ENCODE measurements around the gene PLCB4. TPM values are rescaled to one million over a fixed set of nuclear protein-coding genes. Genes with fewer than 3 reads are reported as not detected.
A peak's percentile ranks its signal among the peaks of the same experiment; 100 is the strongest.
"Not testable (repeated sequence)": the region's sequence is repeated elsewhere in the genome, so short reads cannot be mapped to it uniquely, and the experiment has no call there.

PLCB4 gene
- total and polyA plus RNA-seq, 5 donors = 9.4 to 42.2 (median 27.7) TPM

DNA sequence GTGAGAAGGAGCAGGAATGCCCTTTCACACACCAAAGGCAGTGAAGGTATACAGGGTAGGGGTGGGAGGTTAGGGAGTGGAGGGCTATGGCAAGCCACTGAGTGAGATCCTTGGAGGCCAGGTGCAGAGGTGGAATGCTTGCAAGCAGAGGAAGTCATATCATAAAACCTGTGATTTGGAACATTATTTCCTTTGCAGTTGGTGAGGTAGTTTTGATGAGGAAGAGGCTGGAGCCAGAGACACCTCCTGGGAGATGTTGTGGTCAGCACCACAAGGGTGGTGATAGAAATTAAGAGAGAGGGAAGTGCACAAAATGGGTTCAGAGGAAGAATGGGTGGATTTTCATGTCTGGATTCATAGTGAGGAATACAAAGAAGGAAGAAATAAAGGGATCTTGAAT lies 73.0 kb downstream of the PLCB4 start:
- Histone ChIP-seq H3K27me3 (ENCODE audit: control insufficient read depth, insufficient read depth) (no peaks in the 10 kb centered on the region), H3K4me3 (ENCODE audit: low read length) (no peak overlapping the region), H3K9me3 (ENCODE audit: control insufficient read depth, low read length) (no peaks in the 10 kb centered on the region), H3K4me1 (ENCODE audit: control insufficient read depth, insufficient read depth, low read length) (peaks cover 3% of the 10 kb centered on the region), H3K27ac (ENCODE audit: low read length) (no peak overlapping the region)
- DNase-seq = no peak
- intact Hi-C loops (cut with DNase I) = no loop called here
- no peak for ATAC-seq

DNA sequence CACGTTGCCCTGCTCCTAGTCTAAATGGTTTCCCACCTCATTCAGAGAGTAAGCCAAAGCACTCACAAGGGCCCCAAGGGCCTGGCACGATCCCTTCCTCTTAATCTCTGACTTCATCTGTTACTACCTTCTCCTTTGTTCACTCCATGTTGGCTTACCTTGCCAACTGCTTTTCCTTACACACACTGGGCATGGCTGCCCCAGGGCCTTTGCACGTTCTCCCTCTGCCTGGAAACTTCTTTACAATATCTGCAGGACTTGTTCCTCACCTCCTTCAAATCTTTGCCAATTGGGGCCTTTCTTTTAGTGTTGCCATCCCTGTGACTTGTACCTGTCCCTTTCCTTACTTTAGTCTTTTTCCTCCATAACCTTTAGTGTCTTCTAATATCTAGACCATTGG lies 73.9 kb downstream of the PLCB4 start:
- no peaks in the 10 kb centered on the region for H3K27me3 ChIP-seq (ENCODE audit: control insufficient read depth, insufficient read depth)
- DNase-seq (no peak), ATAC-seq (no peak)
- H3K27ac ChIP-seq (ENCODE audit: low read length) = no peak overlapping the region
- WGBS = 89% methylated on average over 3 of the region's 3 CpGs
- intact Hi-C loops (cut with DNase I) = no loop called here
- no peaks in the 10 kb centered on the region for H3K9me3 ChIP-seq (ENCODE audit: control insufficient read depth, low read length)
- H3K4me1 ChIP-seq (ENCODE audit: control insufficient read depth, insufficient read depth, low read length) = peaks cover 5% of the 10 kb centered on the region
- H3K4me3 ChIP-seq (ENCODE audit: low read length) = no peak overlapping the region

DNA sequence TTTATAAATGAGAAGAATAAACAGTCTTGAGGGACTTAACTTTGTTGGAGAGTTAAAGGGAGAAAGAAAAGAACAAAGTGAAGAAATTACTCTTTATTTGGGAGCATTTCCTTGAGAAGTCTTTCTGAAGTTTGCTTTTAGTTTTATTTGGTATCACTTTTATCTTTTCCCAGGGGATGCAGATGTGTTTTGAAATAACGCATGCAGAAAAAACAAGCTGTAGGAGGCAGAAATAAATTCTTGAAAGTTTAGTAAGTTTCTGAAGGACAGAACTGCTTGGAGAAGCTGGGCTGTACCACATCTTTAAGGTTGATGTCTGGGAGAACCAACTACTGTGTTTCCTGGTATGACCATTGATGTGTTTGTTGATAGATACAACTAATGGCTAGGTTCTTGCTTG lies 75.0 kb downstream of the PLCB4 start:
- Histone ChIP-seq H3K27ac (ENCODE audit: low read length) (no peak overlapping the region), H3K4me1 (ENCODE audit: control insufficient read depth, insufficient read depth, low read length) (peaks cover 5% of the 10 kb centered on the region), H3K9me3 (ENCODE audit: control insufficient read depth, low read length) (no peaks in the 10 kb centered on the region), H3K27me3 (ENCODE audit: control insufficient read depth, insufficient read depth) (no peaks in the 10 kb centered on the region), H3K4me3 (ENCODE audit: low read length) (no peak overlapping the region)
- DNase-seq (no peak), ATAC-seq (no peak)
- WGBS = 31% methylated on average over 1 of the region's 1 CpG
- intact Hi-C loops (cut with DNase I) = no loop called here

DNA sequence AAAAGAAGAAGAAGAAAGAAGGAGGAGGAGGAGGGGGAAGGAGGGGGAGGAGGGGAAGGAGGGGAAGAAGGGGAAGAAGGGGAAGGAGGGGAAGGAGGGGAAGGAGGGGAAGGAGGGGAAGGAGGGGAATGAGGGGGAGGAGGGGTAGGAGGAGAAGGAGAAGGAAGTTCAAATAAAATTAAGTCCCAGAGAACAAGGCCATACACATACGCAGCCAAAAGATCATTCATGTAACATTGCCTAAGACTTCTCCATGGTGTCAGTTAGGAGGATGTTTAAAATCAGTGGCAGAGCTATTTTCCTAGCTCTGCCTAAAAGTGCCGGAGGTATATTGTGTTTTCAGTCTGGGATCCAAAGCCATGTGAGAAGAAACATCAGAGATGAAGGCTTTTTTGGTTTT lies 75.8 kb downstream of the PLCB4 start:
- DNase-seq = no peak
- no peak overlapping the region for H3K4me3 ChIP-seq (ENCODE audit: low read length)
- peaks cover 5% of the 10 kb centered on the region for H3K4me1 ChIP-seq (ENCODE audit: control insufficient read depth, insufficient read depth, low read length)
- no peak overlapping the region for H3K27ac ChIP-seq (ENCODE audit: low read length)
- intact Hi-C loops (cut with DNase I) = no loop called here
- no peaks in the 10 kb centered on the region for H3K27me3 ChIP-seq (ENCODE audit: control insufficient read depth, insufficient read depth)
- no peak for ATAC-seq
- H3K9me3 ChIP-seq (ENCODE audit: control insufficient read depth, low read length) = no peaks in the 10 kb centered on the region
- 21% methylated on average over 2 of the region's 2 CpGs for WGBS

DNA sequence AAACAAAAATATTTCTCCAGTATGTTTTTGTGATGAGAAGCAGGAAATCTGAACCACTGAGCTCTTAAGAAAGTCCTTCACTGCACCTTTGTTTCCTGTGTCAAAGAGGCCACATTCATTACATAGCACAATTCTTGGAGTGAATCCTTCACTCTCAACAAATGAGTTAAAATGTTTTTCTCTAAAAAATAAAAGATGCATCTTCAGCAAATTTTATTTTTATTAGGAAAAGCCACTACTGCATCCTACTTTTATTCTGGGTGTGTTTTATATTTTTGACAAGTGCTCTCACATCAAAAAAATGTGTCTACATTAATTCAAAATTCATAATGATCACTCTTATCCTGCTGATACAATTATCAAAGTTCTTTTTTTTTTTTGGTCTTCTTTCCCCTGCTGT lies 76.3 kb downstream of the PLCB4 start:
- ATAC-seq (no peak), DNase-seq (no peak)
- no peaks in the 10 kb centered on the region for H3K9me3 ChIP-seq (ENCODE audit: control insufficient read depth, low read length)
- H3K4me3 ChIP-seq (ENCODE audit: low read length) = no peak overlapping the region
- H3K27me3 ChIP-seq (ENCODE audit: control insufficient read depth, insufficient read depth) = no peaks in the 10 kb centered on the region
- H3K27ac ChIP-seq (ENCODE audit: low read length) = no peak overlapping the region
- intact Hi-C loops (cut with DNase I) = no loop called here
- peaks cover 5% of the 10 kb centered on the region for H3K4me1 ChIP-seq (ENCODE audit: control insufficient read depth, insufficient read depth, low read length)

DNA sequence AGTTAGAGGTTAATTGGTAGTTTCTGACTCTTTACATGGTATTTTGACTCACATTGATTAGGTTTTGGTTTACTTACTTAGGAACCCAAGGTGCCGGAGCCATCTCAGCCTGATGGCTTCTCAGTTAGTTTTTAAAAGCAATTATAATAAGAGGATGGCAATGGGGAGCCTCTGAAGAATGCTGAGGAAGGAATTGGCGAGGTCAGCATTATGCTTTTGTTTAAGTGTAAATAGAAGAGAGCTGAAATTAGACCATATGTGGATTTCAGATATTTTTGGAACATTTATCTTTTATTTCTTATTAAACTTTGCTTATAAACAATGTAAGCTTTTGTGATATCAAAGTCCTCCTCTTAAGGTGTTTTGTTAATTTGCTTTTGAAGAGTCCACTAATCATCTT lies 77.8 kb downstream of the PLCB4 start:
- ATAC-seq = no peak
- DNase-seq = no peak
- Histone ChIP-seq H3K4me1 (ENCODE audit: control insufficient read depth, insufficient read depth, low read length) (peaks cover 5% of the 10 kb centered on the region), H3K9me3 (ENCODE audit: control insufficient read depth, low read length) (no peaks in the 10 kb centered on the region), H3K27ac (ENCODE audit: low read length) (no peak overlapping the region), H3K27me3 (ENCODE audit: control insufficient read depth, insufficient read depth) (no peaks in the 10 kb centered on the region), H3K4me3 (ENCODE audit: low read length) (no peak overlapping the region)
- 98% methylated on average over 2 of the region's 2 CpGs for WGBS
- intact Hi-C loops (cut with DNase I) = no loop called here

DNA sequence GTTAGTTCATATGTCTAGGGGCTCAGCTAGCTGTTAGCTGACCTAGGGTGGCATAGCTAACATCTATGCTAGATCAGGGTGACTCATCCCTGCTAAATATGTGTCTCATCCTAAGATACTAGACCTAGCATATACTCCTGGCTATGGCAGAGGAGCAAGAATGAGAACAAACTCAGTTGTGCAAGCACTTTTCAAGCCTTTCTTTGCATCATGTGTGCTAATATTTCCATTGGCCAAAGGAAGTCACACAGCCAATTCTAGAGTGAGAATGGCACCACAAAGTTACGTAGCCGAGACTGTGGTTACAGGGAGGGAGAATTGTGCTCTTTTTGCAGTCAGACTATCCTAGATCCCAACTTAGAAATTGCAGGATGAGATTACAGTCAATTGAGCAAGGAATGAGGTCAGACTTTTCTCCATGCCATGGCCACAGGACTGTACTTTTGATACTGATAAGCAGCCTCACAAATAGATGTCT lies 78.7 kb downstream of the PLCB4 start:
- Histone ChIP-seq H3K27ac (ENCODE audit: low read length) (peak overlapping the region; percentile 35), H3K4me3 (ENCODE audit: low read length) (no peak overlapping the region), H3K9me3 (ENCODE audit: control insufficient read depth, low read length) (no peaks in the 10 kb centered on the region), H3K27me3 (ENCODE audit: control insufficient read depth, insufficient read depth) (no peaks in the 10 kb centered on the region), H3K4me1 (ENCODE audit: control insufficient read depth, insufficient read depth, low read length) (peaks cover 4% of the 10 kb centered on the region)
- WGBS = 47% methylated on average over 2 of the region's 2 CpGs
- intact Hi-C loops (cut with DNase I) = no loop called here
- ATAC-seq (peak in 1 of 2 donors; percentile 37), DNase-seq (no peak)

DNA sequence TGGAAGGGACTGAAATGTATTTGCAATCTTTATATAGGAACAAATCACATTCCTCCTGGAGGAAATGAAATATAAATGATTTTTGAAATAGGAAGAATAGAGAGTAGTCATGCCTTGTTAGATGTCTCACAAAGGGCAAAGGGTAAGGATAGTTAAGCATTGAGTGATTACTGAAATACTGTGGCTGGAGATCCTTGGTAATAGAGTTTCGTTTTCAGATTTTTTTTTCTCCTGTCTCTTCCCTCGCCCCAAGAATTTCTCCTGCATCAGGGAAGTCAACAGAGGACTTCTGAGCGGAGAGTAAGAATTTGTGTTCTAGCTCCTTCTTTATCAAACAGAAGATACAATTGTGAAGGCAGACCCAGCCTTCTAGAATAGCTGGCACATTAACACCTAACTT lies 79.4 kb downstream of the PLCB4 start:
- H3K27me3 ChIP-seq (ENCODE audit: control insufficient read depth, insufficient read depth) = no peaks in the 10 kb centered on the region
- WGBS = 91% methylated on average over 3 of the region's 3 CpGs
- DNase-seq = no peak
- H3K27ac ChIP-seq (ENCODE audit: low read length) = no peak overlapping the region
- ATAC-seq = no peak
- intact Hi-C loops (cut with DNase I) = no loop called here
- H3K4me3 ChIP-seq (ENCODE audit: low read length) = no peak overlapping the region
- H3K9me3 ChIP-seq (ENCODE audit: control insufficient read depth, low read length) = no peaks in the 10 kb centered on the region
- H3K4me1 ChIP-seq (ENCODE audit: control insufficient read depth, insufficient read depth, low read length) = peaks cover 4% of the 10 kb centered on the region

DNA sequence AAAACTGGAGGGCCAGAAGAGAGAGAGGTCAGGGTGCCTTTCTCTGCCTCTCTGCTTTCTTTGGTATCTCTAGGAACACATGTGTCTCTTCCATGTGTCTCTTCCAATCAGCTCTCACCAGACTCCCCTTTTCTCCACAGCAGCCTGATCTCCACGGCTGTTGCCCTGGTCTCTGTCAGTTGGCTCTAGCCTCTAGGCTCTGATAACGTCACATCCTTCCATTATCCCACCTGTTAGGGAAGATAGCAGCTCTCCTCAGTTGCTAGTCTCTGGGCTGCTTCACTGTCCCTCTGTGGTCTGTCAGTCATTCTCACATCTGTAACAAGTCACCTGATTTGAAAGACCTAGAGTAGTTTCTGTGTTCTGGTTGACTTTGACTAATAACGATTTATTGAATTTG lies 80.2 kb downstream of the PLCB4 start:
- Histone ChIP-seq H3K27me3 (ENCODE audit: control insufficient read depth, insufficient read depth) (no peaks in the 10 kb centered on the region), H3K4me1 (ENCODE audit: control insufficient read depth, insufficient read depth, low read length) (peaks cover 4% of the 10 kb centered on the region), H3K9me3 (ENCODE audit: control insufficient read depth, low read length) (no peaks in the 10 kb centered on the region), H3K4me3 (ENCODE audit: low read length) (no peak overlapping the region), H3K27ac (ENCODE audit: low read length) (no peak overlapping the region)
- 76% methylated on average over 3 of the region's 3 CpGs for WGBS
- intact Hi-C loops (cut with DNase I) = no loop called here
- ATAC-seq = no peak
- no peak for DNase-seq

DNA sequence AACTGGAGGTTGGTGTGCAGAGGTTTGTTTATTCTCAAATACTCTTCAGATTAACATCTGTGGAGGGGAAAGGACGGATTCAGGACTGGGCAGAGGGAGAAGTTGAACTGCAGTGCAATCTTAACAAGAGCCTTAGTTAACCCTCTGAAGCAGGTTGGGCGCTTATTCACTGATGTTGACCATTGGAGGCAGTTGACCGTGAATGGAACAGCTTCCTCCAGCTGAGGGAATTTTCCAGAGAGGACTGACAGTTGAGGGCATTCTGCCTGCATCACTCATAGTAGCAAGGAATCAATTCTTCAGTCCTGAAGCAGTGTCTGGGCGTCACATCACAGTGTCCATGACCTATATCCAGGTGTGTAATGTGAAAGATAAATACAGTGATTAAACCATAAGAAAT lies 80.9 kb downstream of the PLCB4 start:
- H3K9me3 ChIP-seq (ENCODE audit: control insufficient read depth, low read length) = no peaks in the 10 kb centered on the region
- WGBS = 86% methylated on average over 4 of the region's 4 CpGs
- no peak overlapping the region for H3K4me3 ChIP-seq (ENCODE audit: low read length)
- H3K27me3 ChIP-seq (ENCODE audit: control insufficient read depth, insufficient read depth) = no peaks in the 10 kb centered on the region
- no peak overlapping the region for H3K27ac ChIP-seq (ENCODE audit: low read length)
- DNase-seq (no peak), ATAC-seq (no peak)
- intact Hi-C loops (cut with DNase I) = no loop called here
- H3K4me1 ChIP-seq (ENCODE audit: control insufficient read depth, insufficient read depth, low read length) = peaks cover 4% of the 10 kb centered on the region

DNA sequence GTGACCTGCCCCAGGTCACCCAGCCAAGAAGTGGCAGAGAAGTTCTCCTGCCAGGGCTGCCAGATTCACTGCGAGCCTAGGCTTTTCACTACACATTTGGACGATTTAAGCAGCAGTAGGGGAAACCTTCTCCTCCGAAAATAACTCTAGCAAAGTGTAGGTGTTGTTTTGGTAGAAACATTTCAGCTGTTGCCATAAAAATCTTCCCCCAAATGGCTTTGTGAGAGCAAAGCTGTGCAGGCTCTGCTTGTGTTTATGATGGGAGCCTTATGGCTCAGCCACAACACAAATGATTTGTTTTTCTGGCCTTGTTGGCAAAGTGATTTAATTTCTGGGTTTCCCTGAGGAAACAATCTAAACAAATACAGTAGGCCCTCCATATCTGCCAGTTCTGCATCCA lies 81.8 kb downstream of the PLCB4 start:
- H3K9me3 ChIP-seq (ENCODE audit: control insufficient read depth, low read length) = no peaks in the 10 kb centered on the region
- H3K4me1 ChIP-seq (ENCODE audit: control insufficient read depth, insufficient read depth, low read length) = peaks cover 4% of the 10 kb centered on the region
- H3K27me3 ChIP-seq (ENCODE audit: control insufficient read depth, insufficient read depth) = no peaks in the 10 kb centered on the region
- H3K4me3 ChIP-seq (ENCODE audit: low read length) = no peak overlapping the region
- intact Hi-C loops (cut with DNase I) = no loop called here
- H3K27ac ChIP-seq (ENCODE audit: low read length) = no peak overlapping the region
- 62% methylated on average over 3 of the region's 3 CpGs for WGBS
- ATAC-seq (no peak), DNase-seq (no peak)

DNA sequence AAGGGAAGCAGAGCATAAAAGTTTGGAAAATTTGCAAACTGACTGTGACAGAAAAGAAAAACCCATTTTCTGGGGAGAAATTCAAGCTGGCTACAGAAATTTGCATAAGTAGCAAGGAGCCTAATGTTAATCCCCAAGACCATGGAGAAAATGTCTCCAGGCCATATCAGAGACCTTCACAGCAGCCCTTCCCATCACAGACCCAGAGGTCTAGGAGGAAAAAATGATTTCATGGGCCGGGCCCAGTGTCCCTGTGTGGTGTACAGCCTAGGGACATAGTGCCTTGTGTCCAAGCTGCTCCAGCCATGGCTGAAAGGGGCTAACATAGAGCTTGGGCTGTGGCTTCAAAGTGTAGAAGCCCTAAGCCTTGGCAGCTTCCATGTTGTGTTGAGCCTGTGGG lies 83.3 kb downstream of the PLCB4 start:
- intact Hi-C loops (cut with DNase I) = not testable (repeated sequence)
- 98% methylated on average over 1 of the region's 1 CpG for WGBS

More for the DNA sequence above, 83.3 kb downstream of the PLCB4 start:
- not testable (repeated sequence) for H3K27me3 ChIP-seq (ENCODE audit: control insufficient read depth, insufficient read depth); ATAC-seq; H3K4me1 ChIP-seq (ENCODE audit: control insufficient read depth, insufficient read depth, low read length); H3K9me3 ChIP-seq (ENCODE audit: control insufficient read depth, low read length); DNase-seq; H3K27ac ChIP-seq (ENCODE audit: low read length); H3K4me3 ChIP-seq (ENCODE audit: low read length)
